Tibial nerve (tissue), 4 donors: Measurements from ENCODE around the gene OR52N2.

Experiments
- CTCF ChIP-seq, 5 experiments: fragments of 200-600 bp in 3 of 5; fragments of 450-650 bp in 2 of 5; sonication (generic) in 3 of 5; IDR thresholded peaks; one replicate each; pipeline ENCODE4 v1.5.1; 2016 to 2019; ENCODE audit warnings: antibody characterized with exemption in 5 of 5, mild to moderate bottlenecking in 3 of 5, moderate library complexity in 2 of 5
- EP300 ChIP-seq, 2 donors: sonication (generic); formaldehyde crosslinking; IDR thresholded peaks; one replicate each; pipeline ENCODE4 v1.6.1; 2017; ENCODE audit warnings: antibody characterized with exemption in 2 of 2, mild to moderate bottlenecking in 1 of 2
- POLR2A ChIP-seq, 2 donors: fragments of 450-650 bp; IDR thresholded peaks; one replicate each; pipeline ENCODE4 v1.6.1; 2017; ENCODE audit warnings: antibody characterized with exemption in 2 of 2, mild to moderate bottlenecking in 2 of 2, moderate library complexity in 2 of 2

- TF ChIP-seq CTCF (IDR thresholded peaks at IDR 0.05) (no peak), POLR2A (IDR thresholded peaks at IDR 0.05) (no peak), EP300 (IDR thresholded peaks at IDR 0.05) (no peak)
These were observed 4.7 kb upstream of the OR52N2 start for GRCh38 chr11:5803982-5804381.
